GM23248 (cell line): Measurements from ENCODE around the gene HOMER2. TPM values are rescaled to one million over a fixed set of nuclear protein-coding genes. Genes with fewer than 3 reads are reported as not detected.

Experiments
- DNase-seq: peaks from one replicate; pipeline ENCODE4 v3.0.0-alpha.2; 2015
- H2AFZ ChIP-seq: fragments of 200-600 bp; sonication (generic); 2 replicates; pipeline ENCODE4 v1.6.1; 2016; ENCODE audit warnings: antibody characterized with exemption
- H3F3A ChIP-seq: fragments of 200-600 bp; sonication (generic); 2 replicates; pipeline ENCODE4 v1.6.1; 2016; ENCODE audit warnings: mild to moderate bottlenecking, antibody characterized with exemption, mixed run types; ENCODE audit not compliant: insufficient read depth
- H3K27ac ChIP-seq: fragments of 200-600 bp; sonication (generic); 2 replicates; pipeline ENCODE4 v1.5.1; 2016; ENCODE audit warnings: mild to moderate bottlenecking
- H3K27me3 ChIP-seq: fragments of 200-600 bp; sonication (generic); replicated peaks from 2 replicates; pipeline ENCODE4 v1.6.1; 2016; ENCODE audit warnings: mild to moderate bottlenecking; ENCODE audit not compliant: insufficient read depth
- H3K36me3 ChIP-seq: fragments of 200-600 bp; sonication (generic); 2 replicates; pipeline ENCODE4 v1.6.1; 2016; ENCODE audit warnings: low read depth, mild to moderate bottlenecking
- H3K4me1 ChIP-seq: fragments of 200-600 bp; sonication (generic); 2 replicates; pipeline ENCODE4 v1.6.1; 2016; ENCODE audit warnings: mild to moderate bottlenecking; ENCODE audit not compliant: insufficient read depth
- H3K4me2 ChIP-seq: fragments of 200-600 bp; sonication (generic); one replicate; pipeline ENCODE4 v1.6.1; 2016; ENCODE audit warnings: mild to moderate bottlenecking; ENCODE audit not compliant: unreplicated experiment
- H3K4me3 ChIP-seq: fragments of 200-600 bp; sonication (generic); 2 replicates; pipeline ENCODE4 v1.5.1; 2016; ENCODE audit warnings: mild to moderate bottlenecking
- H3K79me2 ChIP-seq: fragments of 200-600 bp; sonication (generic); 2 replicates; pipeline ENCODE4 v1.6.1; 2016; ENCODE audit warnings: mild to moderate bottlenecking; ENCODE audit not compliant: insufficient read depth
- H3K9ac ChIP-seq: fragments of 200-600 bp; sonication (generic); 2 replicates; pipeline ENCODE4 v1.6.1; 2016; ENCODE audit warnings: mild to moderate bottlenecking
- H3K9me2 ChIP-seq: fragments of 200-600 bp; sonication (generic); 2 replicates; pipeline ENCODE4 v1.6.1; 2016; ENCODE audit warnings: mixed run types, mild to moderate bottlenecking, moderate library complexity; ENCODE audit not compliant: insufficient read depth
- H3K9me3 ChIP-seq: fragments of 200-600 bp; sonication (generic); one replicate; pipeline ENCODE4 v1.6.1; 2017; ENCODE audit warnings: low read depth
- H4K20me1 ChIP-seq: fragments of 200-600 bp; sonication (generic); 2 replicates; pipeline ENCODE4 v1.6.0; 2016; ENCODE audit not compliant: insufficient read depth
- EZH2 ChIP-seq: fragments of 200-600 bp; sonication (generic); IDR thresholded peaks from 2 replicates; pipeline ENCODE4 v1.6.1; 2018; ENCODE audit warnings: antibody characterized with exemption, mild to moderate bottlenecking; ENCODE audit not compliant: insufficient read depth, poor library complexity, severe bottlenecking
- EZH2phosphoT487 ChIP-seq: fragments of 200-600 bp; sonication (generic); IDR thresholded peaks from 2 replicates; pipeline ENCODE4 v1.6.1; 2018; ENCODE audit warnings: antibody characterized with exemption, moderate library complexity, mild to moderate bottlenecking, low read depth; ENCODE audit not compliant: insufficient read depth
- WGBS, 2 experiments: methylation state at CpG; one replicate each; pipeline ENCODE4 v1.1.6; 2015 to 2017; ENCODE audit warnings: low lambda C conversion rate in 2 of 2, low coverage in 1 of 2; ENCODE audit errors: missing lambda C conversion rate in 2 of 2; 5-methylcytosine and 5-hydroxymethylcytosine counted together
- in situ Hi-C: fragments of 300-500 bp; cut with MboI; formaldehyde crosslinking; loops from 2 replicates; pipeline ENCODE4 v1.15.0; 2020
- polyA plus RNA-seq: library from polyadenylated mRNA; unstranded; fragments of >200 nt; fragmentation: Nextera tagmentation; extraction: Ambion mirVana; gene quantifications from 2 replicates; pipeline ENCODE4 v1.2.1, GENCODE V29; 2016
- total RNA-seq: library from RNA; depleted of rRNA; stranded (reverse); fragments of >200 nt; shearing (Covaris generic); gene quantifications from 2 replicates; pipeline ENCODE4 v1.2.3, GENCODE V29; 2014

HOMER2 gene
- total and polyA plus RNA-seq, 2 experiments from 2014 or later = 9.0 to 17.0 TPM

DNA sequence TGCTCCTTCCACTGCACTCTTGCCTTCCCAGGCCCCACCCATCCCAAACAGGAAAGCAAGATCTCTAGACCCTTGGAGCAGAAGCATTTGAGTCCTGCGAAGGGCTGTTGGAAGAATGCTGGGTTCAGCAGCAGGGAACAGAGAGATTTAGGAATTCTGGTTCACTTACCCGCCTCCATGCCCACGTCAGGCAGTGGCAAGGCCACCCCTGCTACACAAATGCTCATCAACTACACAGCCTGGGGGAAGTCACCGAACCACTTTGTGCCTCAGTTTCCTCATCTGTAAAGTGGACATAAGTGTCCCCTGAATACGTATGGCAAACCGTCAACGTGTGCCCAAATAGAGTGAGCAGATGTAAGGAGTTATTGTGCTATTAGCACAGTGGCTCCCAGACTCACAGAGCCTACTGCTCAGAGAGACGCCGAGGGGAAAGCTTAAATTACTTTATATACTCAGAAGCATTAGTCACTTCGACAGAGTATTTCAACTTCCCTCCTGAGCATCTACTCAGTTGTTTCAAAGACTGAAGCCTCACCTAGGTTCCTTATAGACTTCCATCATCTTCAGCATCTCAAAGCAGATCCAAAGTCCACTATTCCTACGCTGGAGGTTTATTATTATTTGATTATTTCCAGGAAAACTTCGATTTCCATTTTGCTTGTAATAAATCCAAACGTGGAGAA lies 905 bp downstream of the HOMER2 start:
- H3F3A ChIP-seq = peaks cover 3% of the 10 kb centered on the region; the same call in 1 of the 2 replicates
- TF ChIP-seq EZH2phosphoT487 (no peak), EZH2 (no peak)
- peak overlapping the region; percentile 38 for H3K27ac ChIP-seq
- H3K4me3 ChIP-seq = peak overlapping the region; percentile 84
- peak overlapping the region; percentile 90 for H2AFZ ChIP-seq
- no peaks in the 10 kb centered on the region for H3K27me3 ChIP-seq
- H3K9me2 ChIP-seq = no peaks in the 10 kb centered on the region
- 22 to 24% methylated on average over 13 of the region's 13 CpGs for WGBS, 2 experiments
- no peaks in the 10 kb centered on the region for H3K9me3 ChIP-seq
- H3K4me2 ChIP-seq = peak overlapping the region; percentile 91
- H3K9ac ChIP-seq = peak overlapping the region; percentile 79
- peak; percentile 75 for DNase-seq
- in situ Hi-C loops = no loop called here
- H4K20me1 ChIP-seq = no peaks in the 10 kb centered on the region
- H3K36me3 ChIP-seq = no peaks in the 10 kb centered on the region
- H3K4me1 ChIP-seq = no peaks in the 10 kb centered on the region
- peaks cover 9% of the 10 kb centered on the region for H3K79me2 ChIP-seq

DNA sequence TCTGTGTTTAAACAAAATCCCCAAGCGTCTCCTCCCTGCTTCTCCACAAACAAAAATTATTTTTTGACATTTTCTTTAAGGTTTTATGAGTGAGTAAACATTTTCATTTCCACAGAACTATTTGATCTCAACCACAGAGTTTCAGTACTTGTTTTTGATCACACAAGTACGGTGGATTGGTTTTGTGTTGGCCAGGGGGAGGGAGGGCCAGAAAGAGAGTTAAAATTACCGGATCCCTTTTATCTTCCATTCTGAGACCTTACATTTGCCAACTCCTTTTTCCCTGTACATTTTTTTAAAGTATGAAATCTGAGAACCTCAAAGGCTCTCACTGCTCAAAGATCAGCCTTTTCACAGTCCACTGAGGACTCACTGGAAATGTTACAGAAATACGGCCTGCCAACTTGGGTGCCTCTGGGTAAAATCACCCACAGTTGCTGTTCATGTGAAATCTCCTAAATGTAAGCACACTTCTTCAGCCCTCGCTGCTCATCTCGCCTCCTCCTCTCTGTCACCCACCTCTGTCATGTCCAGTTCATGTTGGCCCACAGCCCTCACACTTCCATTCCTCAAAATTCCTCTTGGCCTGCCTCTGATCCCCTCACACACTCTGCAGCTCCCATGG lies 1.7 kb downstream of the HOMER2 start:
- no peaks in the 10 kb centered on the region for H3K9me3 ChIP-seq
- no peaks in the 10 kb centered on the region for H3K9me2 ChIP-seq
- no peak overlapping the region for H2AFZ ChIP-seq
- H3K79me2 ChIP-seq = peaks cover 17% of the 10 kb centered on the region
- no peak overlapping the region for H3K4me2 ChIP-seq
- in situ Hi-C loops = no loop called here
- H3K36me3 ChIP-seq = no peaks in the 10 kb centered on the region
- DNase-seq = no peak
- H3K4me3 ChIP-seq = no peak overlapping the region
- WGBS, 2 experiments = 78 to 84% methylated on average over 6 of the region's 6 CpGs
- no peaks in the 10 kb centered on the region for H3K27me3 ChIP-seq
- H3K27ac ChIP-seq = no peak overlapping the region
- no peaks in the 10 kb centered on the region for H4K20me1 ChIP-seq
- TF ChIP-seq EZH2phosphoT487 (no peak), EZH2 (no peak)
- H3K9ac ChIP-seq = no peak overlapping the region
- peaks cover 3% of the 10 kb centered on the region; the same call in 1 of the 2 replicates for H3F3A ChIP-seq
- H3K4me1 ChIP-seq = no peaks in the 10 kb centered on the region

DNA sequence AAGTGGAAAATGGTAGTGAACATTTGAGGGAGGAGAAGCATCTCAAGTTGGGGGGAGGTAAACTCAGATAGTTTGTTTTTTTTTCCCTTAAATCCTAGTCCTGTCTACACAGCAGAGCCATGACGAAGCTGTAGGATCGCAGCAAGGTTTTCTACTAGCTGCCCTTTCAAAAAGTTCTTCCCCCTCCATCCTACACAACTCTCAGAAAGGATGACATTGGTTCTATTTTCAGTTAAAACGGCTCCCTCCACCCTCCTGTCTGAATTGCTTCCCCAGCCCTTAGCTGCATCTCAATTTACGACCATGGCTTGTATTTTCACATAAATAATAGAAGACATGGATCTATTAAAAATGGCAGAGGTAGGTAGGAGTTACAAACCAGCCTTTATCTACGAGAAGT lies 2.2 kb downstream of the HOMER2 start:
- Histone ChIP-seq H3K4me1 (peaks cover 1% of the 10 kb centered on the region; the same call in 1 of the 2 replicates), H3F3A (peaks cover 4% of the 10 kb centered on the region), H3K36me3 (no peaks in the 10 kb centered on the region), H3K9me3 (no peaks in the 10 kb centered on the region), H3K4me3 (no peak overlapping the region), H3K4me2 (no peak overlapping the region), H3K27me3 (no peaks in the 10 kb centered on the region), H3K9me2 (no peaks in the 10 kb centered on the region), H3K27ac (no peak overlapping the region), H3K79me2 (peaks cover 18% of the 10 kb centered on the region), H3K9ac (no peak overlapping the region), H2AFZ (no peak overlapping the region), H4K20me1 (no peaks in the 10 kb centered on the region)
- no peak for DNase-seq
- no peak for TF ChIP-seq EZH2
- TF ChIP-seq EZH2phosphoT487 = no peak
- WGBS, 2 experiments = 83 to 94% methylated on average over 5 of the region's 5 CpGs
- in situ Hi-C loops = no loop called here

DNA sequence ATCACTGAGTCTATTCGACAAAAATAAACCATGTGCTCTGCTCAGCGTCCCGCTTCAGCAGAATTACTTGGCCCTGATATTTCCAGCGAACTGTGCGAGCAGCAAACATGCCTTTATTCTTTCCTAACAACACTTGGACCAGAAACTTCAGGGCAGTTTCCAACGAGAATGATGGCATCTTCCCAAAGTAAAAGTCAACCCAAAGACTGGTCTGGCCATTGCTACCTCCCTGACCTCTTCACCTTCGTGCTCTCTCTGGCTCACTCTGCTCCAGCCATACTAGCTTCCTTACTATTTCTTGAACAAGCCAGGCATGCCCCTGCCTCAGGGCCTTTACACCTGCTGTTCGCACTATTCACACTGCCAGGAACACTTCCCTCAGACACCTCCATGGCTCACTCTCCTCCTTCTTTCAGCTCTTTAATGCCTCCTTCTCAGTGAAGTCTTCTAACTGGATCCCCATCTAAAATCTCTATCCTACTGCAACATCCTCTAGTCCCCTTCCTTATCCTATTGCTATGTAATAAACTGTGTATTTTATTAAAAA lies 6.3 kb downstream of the HOMER2 start:
- H3F3A ChIP-seq = peaks cover 19% of the 10 kb centered on the region; the same call in 1 of the 2 replicates
- H3K9me2 ChIP-seq = no peaks in the 10 kb centered on the region
- no peak for DNase-seq
- no peak overlapping the region for H3K4me3 ChIP-seq
- H3K9ac ChIP-seq = no peak overlapping the region
- no peaks in the 10 kb centered on the region for H3K27me3 ChIP-seq
- H3K9me3 ChIP-seq = no peaks in the 10 kb centered on the region
- TF ChIP-seq EZH2 (no peak), EZH2phosphoT487 (no peak)
- no peak overlapping the region for H3K27ac ChIP-seq
- no peak overlapping the region for H3K4me2 ChIP-seq
- WGBS, 2 experiments = 80 to 82% methylated on average over 8 of the region's 8 CpGs
- H2AFZ ChIP-seq = no peak overlapping the region
- in situ Hi-C loops = no loop called here
- peaks cover 24% of the 10 kb centered on the region for H3K79me2 ChIP-seq
- no peaks in the 10 kb centered on the region for H4K20me1 ChIP-seq
- peaks cover 23% of the 10 kb centered on the region for H3K4me1 ChIP-seq
- H3K36me3 ChIP-seq = no peaks in the 10 kb centered on the region
